Measurements from ENCODE around the gene ORC6. TPM values are rescaled to one million over a fixed set of nuclear protein-coding genes. Genes with fewer than 3 reads are reported as not detected.

ORC6 gene
- total RNA-seq, 1 donor from 2014 or later = 30.1 TPM

DNA sequence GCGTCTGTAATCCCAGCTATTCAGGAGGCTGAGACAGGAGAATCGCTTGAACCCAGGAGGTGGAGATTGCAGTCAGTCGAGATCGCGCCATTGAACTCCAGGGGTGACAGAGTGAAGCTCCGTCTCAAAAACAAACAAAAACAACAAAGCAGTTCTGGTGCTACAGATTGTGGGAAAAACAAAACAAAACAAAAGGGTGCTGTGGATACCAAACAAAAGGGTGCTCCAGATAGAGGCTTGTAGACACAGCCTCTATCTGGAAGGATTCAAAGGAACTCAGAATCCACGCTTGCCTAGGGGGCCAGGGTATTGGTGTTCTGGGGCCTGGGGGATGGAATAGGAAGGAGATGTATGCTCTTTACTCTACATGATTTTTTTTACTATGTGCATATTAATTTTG lies 56.2 kb downstream of the ORC6 start:
- no peak for TF ChIP-seq CTCF (IDR thresholded peaks at IDR 0.05; ENCODE audit: partially characterized antibody, unreplicated experiment)

DNA sequence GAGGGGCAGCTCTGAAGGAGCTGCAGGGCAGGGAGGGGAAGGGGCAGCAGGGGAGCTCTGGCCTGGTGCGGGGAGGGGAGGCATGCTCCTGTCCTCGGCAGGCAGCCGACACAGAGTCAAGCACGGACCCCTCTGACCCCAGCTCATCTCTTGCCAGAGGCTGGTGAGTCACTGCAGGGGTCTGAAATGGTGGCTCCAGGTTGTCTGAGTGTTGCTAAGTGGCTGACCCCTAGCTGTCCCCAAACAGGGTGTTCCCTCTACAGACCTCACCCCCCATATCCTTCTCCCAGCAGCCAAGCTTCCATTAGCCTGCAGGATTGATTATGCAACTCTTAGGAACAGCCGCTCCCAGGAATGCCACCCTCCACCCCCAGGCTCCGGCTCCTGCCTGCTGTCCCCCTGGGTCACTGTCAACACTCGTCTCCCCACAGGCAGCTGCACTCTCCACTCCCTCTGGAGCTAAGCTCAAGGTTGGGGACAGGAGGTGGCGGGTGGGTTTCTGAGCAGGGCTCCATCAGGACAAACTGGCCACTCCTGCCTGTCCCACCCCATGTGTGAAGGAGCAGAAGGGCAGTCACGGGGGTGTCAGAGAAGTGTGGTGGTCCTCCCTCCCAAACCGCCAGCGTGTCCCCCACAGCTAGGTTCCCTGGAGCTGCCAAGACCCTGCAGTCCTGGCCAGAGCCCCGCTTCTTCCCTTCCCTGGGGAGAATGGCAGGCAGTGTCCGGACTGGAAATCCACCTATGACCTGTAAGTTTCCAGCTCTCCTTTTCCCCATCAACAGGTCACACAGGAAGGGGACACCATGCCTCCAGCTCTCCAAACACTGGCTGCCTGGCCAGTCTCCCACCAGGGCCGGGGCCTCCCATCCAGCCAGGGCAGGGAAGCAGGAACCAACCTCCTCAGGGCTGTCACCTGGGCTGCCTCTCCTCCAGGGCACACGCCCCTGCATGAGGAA lies 57.6 kb downstream of the ORC6 start:
- no peak for DNase-seq
- H3K9me3 Mint-ChIP-seq (ENCODE audit: unreplicated experiment) = no peaks in the 10 kb centered on the region
- no peak overlapping the region for H3K4me3 Mint-ChIP-seq (ENCODE audit: unreplicated experiment)
- peaks cover 3% of the 10 kb centered on the region for H3K4me1 Mint-ChIP-seq (ENCODE audit: low read depth, unreplicated experiment)
- peaks cover 4% of the 10 kb centered on the region for H3K27me3 Mint-ChIP-seq (ENCODE audit: unreplicated experiment)
- no peak for TF ChIP-seq CTCF (IDR thresholded peaks at IDR 0.05; ENCODE audit: partially characterized antibody, unreplicated experiment)
- no peaks in the 10 kb centered on the region for H3K36me3 Mint-ChIP-seq (ENCODE audit: unreplicated experiment)
- no peak overlapping the region for H3K27ac Mint-ChIP-seq (ENCODE audit: unreplicated experiment)

More for the DNA sequence above, 56.2 kb downstream of the ORC6 start:
- Mint-ChIP-seq H3K27me3 (ENCODE audit: unreplicated experiment) (peaks cover 4% of the 10 kb centered on the region), H3K9me3 (ENCODE audit: unreplicated experiment) (no peaks in the 10 kb centered on the region), H3K36me3 (ENCODE audit: unreplicated experiment) (no peaks in the 10 kb centered on the region), H3K27ac (ENCODE audit: unreplicated experiment) (no peak overlapping the region), H3K4me1 (ENCODE audit: low read depth, unreplicated experiment) (peaks cover 3% of the 10 kb centered on the region), H3K4me3 (ENCODE audit: unreplicated experiment) (no peak overlapping the region)
- DNase-seq = no peak

Other genes with a start within 250 kb of the ORC6 start
- 2.4 TPM for gene SHCBP1, start 68.3 kb upstream of the ORC6 start, total RNA-seq (ENCODE audit: unreplicated experiment)
- 111 TPM for gene VPS35, start 481 bp upstream of the ORC6 start, total RNA-seq (ENCODE audit: unreplicated experiment)
- gene MYLK3, start 58.7 kb downstream of the ORC6 start, total RNA-seq (ENCODE audit: unreplicated experiment) = 0.49 TPM
- 15.8 TPM for gene C16orf87, start 141.5 kb downstream of the ORC6 start, total RNA-seq (ENCODE audit: unreplicated experiment)
- 70.7 TPM for gene GPT2, start 194.7 kb downstream of the ORC6 start, total RNA-seq (ENCODE audit: unreplicated experiment)